ENCODE data around the gene EMX1.

The EMX1 gene

DNA sequence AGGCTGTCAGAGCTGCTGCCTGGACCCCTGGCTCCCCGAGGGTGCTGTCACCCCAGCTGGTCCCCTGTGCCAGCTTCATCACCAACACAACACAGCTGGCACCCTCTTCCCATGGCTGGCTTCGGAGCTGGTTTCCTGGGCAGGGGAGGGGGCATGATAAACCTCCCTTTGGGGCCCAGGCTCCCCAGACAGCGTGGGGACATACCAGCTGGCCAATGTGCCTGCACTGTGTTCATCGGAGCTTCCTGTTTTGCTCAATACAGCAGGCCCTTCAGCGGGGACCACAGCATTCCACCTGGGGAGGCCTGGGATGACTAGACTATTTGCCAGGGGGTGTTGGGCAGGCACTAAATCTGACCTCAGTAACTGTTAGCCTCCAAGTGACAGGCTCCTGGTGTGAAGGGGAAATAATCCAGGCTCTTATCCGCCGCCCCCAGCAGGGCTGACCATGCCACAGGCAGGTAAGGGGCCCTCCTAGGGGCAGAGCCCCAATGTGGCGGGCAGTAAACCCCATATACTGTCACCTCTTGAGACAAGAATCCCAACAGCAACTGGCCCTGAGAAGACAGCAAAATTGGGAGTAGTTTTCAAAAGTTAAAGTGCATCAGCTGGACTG is 44.6 kb downstream of the EMX1 start:
- H3K4me1 ChIP-seq (ENCODE audit: insufficient read depth, low read length, poor library complexity, severe bottlenecking): peaks cover 22% of the 10 kb centered on the region
- no peaks in the 10 kb centered on the region for H3K9me2 ChIP-seq (replicated peaks; ENCODE audit: low read depth, low read length)
- H3K9me3 ChIP-seq (ENCODE audit: insufficient read depth, low read depth, low read length): no peaks in the 10 kb centered on the region
- H3F3A ChIP-seq (ENCODE audit: low read depth): no peaks in the 10 kb centered on the region
- H3K27me3 ChIP-seq (ENCODE audit: insufficient read depth, low read length, poor library complexity, severe bottlenecking): no peaks in the 10 kb centered on the region
- TF ChIP-seq, protein P1, sequence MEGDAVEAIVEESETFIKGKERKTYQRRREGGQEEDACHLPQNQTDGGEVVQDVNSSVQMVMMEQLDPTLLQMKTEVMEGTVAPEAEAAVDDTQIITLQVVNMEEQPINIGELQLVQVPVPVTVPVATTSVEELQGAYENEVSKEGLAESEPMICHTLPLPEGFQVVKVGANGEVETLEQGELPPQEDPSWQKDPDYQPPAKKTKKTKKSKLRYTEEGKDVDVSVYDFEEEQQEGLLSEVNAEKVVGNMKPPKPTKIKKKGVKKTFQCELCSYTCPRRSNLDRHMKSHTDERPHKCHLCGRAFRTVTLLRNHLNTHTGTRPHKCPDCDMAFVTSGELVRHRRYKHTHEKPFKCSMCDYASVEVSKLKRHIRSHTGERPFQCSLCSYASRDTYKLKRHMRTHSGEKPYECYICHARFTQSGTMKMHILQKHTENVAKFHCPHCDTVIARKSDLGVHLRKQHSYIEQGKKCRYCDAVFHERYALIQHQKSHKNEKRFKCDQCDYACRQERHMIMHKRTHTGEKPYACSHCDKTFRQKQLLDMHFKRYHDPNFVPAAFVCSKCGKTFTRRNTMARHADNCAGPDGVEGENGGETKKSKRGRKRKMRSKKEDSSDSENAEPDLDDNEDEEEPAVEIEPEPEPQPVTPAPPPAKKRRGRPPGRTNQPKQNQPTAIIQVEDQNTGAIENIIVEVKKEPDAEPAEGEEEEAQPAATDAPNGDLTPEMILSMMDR (conservative IDR thresholded peaks at IDR 0.05; ENCODE audit: low read length): no peak
- TF ChIP-seq EZH2phosphoT487 (IDR thresholded peaks at IDR 0.05; ENCODE audit: borderline replicate concordance): no peak
- no peak overlapping the region for H3K9ac ChIP-seq (ENCODE audit: low read depth, low read length, poor library complexity, severe bottlenecking)
- peaks cover 5% of the 10 kb centered on the region for H4K20me1 ChIP-seq (ENCODE audit: insufficient read depth, low read length, poor library complexity, severe bottlenecking)
- no peak overlapping the region for H2AFZ ChIP-seq (ENCODE audit: low read length)
- H3K36me3 ChIP-seq (ENCODE audit: insufficient read depth, low read length): no peaks in the 10 kb centered on the region
- peaks cover 16% of the 10 kb centered on the region for H3K79me2 ChIP-seq (ENCODE audit: insufficient read depth, low read length)
- H3K4me2 ChIP-seq (ENCODE audit: low read depth, low read length, poor library complexity, severe bottlenecking): no peak overlapping the region
- no peak overlapping the region for H3K4me3 ChIP-seq (ENCODE audit: low read length, poor library complexity, severe bottlenecking)

DNA sequence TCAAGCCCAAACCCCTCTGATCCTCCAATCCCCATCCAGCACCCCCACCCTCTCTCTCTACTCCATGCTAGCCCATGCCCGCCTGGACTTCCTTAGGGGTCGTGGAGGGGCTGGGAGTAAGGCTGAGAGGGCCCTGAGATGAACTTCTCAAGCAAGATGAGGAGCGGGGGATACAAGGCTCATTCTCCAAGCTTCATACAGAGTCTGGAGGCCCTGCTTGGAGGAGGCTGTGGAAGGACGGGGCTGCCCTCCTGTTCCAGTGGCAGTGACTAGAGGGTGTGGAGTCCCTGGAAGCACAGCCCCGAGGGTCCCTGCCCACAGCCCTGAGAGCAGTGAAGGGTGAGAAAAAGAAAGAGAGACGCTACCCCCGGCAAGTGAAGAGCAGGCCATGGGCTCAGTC is 45.6 kb downstream of the EMX1 start:
- H3K4me1 ChIP-seq (ENCODE audit: insufficient read depth, low read length, poor library complexity, severe bottlenecking): peaks cover 14% of the 10 kb centered on the region
- no peaks in the 10 kb centered on the region for H3F3A ChIP-seq (ENCODE audit: low read depth)
- no peaks in the 10 kb centered on the region for H3K36me3 ChIP-seq (ENCODE audit: insufficient read depth, low read length)
- peaks cover 7% of the 10 kb centered on the region; the same call in 1 of the 2 replicates for H3K79me2 ChIP-seq (ENCODE audit: insufficient read depth, low read length)
- H3K4me3 ChIP-seq (ENCODE audit: low read length, poor library complexity, severe bottlenecking): no peak overlapping the region
- H2AFZ ChIP-seq (ENCODE audit: low read length): no peak overlapping the region
- TF ChIP-seq EZH2phosphoT487 (IDR thresholded peaks at IDR 0.05; ENCODE audit: borderline replicate concordance): no peak
- TF ChIP-seq, protein P1 (conservative IDR thresholded peaks at IDR 0.05; ENCODE audit: low read length): no peak
- H3K27me3 ChIP-seq (ENCODE audit: insufficient read depth, low read length, poor library complexity, severe bottlenecking): no peaks in the 10 kb centered on the region
- no peaks in the 10 kb centered on the region for H3K9me3 ChIP-seq (ENCODE audit: insufficient read depth, low read depth, low read length)
- no peaks in the 10 kb centered on the region for H4K20me1 ChIP-seq (ENCODE audit: insufficient read depth, low read length, poor library complexity, severe bottlenecking)
- H3K4me2 ChIP-seq (ENCODE audit: low read depth, low read length, poor library complexity, severe bottlenecking): no peak overlapping the region
- H3K9ac ChIP-seq (ENCODE audit: low read depth, low read length, poor library complexity, severe bottlenecking): no peak overlapping the region
- no peaks in the 10 kb centered on the region for H3K9me2 ChIP-seq (replicated peaks; ENCODE audit: low read depth, low read length)

DNA sequence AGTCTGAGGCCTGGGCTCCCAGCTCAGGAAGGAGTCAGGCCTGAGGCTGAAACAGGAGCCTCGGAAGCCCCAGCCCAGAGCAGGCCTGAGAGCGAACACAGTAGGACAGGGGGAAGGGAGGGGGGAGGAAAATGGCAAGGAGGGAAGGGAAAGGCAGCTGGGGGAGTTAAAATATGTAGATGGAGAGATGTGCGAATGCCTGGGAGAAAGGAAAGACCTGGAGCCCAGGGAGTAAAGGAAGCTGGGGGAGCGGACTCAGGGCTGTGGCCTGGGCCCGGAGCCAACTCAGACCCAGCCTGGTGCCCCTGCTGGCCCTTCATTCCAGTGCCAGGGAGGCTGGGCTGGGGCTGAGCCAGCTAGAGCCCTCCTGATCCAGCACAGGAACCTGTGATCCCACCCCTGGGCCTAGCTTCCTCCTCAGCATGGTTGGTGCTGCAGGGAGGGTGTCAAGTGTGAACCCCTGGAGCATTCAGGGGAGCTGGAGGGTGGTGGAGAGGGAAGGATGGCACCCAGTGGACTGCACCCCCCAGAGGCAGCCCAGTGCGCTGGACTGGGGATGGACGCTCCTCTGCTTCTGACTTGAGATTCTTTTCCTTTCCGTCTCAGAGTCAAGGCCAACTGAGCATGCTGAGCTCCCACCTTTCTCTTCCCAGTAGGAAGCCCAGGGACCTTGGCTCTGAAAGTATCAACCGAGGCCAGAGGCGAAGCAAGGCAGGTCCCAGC is 46.3 kb downstream of the EMX1 start:
- peaks cover 8% of the 10 kb centered on the region for H3K4me1 ChIP-seq (ENCODE audit: insufficient read depth, low read length, poor library complexity, severe bottlenecking)
- TF ChIP-seq EZH2phosphoT487 (IDR thresholded peaks at IDR 0.05; ENCODE audit: borderline replicate concordance): no peak
- TF ChIP-seq, protein P1 (conservative IDR thresholded peaks at IDR 0.05; ENCODE audit: low read length): no peak
- H3K4me2 ChIP-seq (ENCODE audit: low read depth, low read length, poor library complexity, severe bottlenecking): no peak overlapping the region
- H4K20me1 ChIP-seq (ENCODE audit: insufficient read depth, low read length, poor library complexity, severe bottlenecking): no peaks in the 10 kb centered on the region
- no peak overlapping the region for H3K9ac ChIP-seq (ENCODE audit: low read depth, low read length, poor library complexity, severe bottlenecking)
- no peak overlapping the region for H2AFZ ChIP-seq (ENCODE audit: low read length)
- H3K4me3 ChIP-seq (ENCODE audit: low read length, poor library complexity, severe bottlenecking): no peak overlapping the region
- H3F3A ChIP-seq (ENCODE audit: low read depth): no peaks in the 10 kb centered on the region
- no peaks in the 10 kb centered on the region for H3K9me2 ChIP-seq (replicated peaks; ENCODE audit: low read depth, low read length)
- no peaks in the 10 kb centered on the region for H3K27me3 ChIP-seq (ENCODE audit: insufficient read depth, low read length, poor library complexity, severe bottlenecking)
- no peaks in the 10 kb centered on the region for H3K9me3 ChIP-seq (ENCODE audit: insufficient read depth, low read depth, low read length)
- H3K36me3 ChIP-seq (ENCODE audit: insufficient read depth, low read length): no peaks in the 10 kb centered on the region
- H3K79me2 ChIP-seq (ENCODE audit: insufficient read depth, low read length): peaks cover under 1% of the 10 kb centered on the region; the same call in 1 of the 2 replicates
